ENCODE measurements around the gene PET100. TPM values are rescaled to one million over a fixed set of nuclear protein-coding genes. Genes with fewer than 3 reads are reported as not detected.
"Not testable (repeated sequence)": the region's sequence is repeated elsewhere in the genome, so short reads cannot be mapped to it uniquely, and the experiment has no call there.

PET100 gene
- total RNA-seq, 1 experiment from 2014 or later = 31.8 TPM

- no peak for DNase-seq (ENCODE audit: low read depth, low spot score)
- in situ Hi-C loops (cut with HindIII; ENCODE audit: low pct_unique_long_range_greater_than_20kb, low sequenced_read_pairs) = no loop called here
Observed at GRCh38 chr19:7643031-7643415, 13.4 kb downstream of the PET100 start.

DNA sequence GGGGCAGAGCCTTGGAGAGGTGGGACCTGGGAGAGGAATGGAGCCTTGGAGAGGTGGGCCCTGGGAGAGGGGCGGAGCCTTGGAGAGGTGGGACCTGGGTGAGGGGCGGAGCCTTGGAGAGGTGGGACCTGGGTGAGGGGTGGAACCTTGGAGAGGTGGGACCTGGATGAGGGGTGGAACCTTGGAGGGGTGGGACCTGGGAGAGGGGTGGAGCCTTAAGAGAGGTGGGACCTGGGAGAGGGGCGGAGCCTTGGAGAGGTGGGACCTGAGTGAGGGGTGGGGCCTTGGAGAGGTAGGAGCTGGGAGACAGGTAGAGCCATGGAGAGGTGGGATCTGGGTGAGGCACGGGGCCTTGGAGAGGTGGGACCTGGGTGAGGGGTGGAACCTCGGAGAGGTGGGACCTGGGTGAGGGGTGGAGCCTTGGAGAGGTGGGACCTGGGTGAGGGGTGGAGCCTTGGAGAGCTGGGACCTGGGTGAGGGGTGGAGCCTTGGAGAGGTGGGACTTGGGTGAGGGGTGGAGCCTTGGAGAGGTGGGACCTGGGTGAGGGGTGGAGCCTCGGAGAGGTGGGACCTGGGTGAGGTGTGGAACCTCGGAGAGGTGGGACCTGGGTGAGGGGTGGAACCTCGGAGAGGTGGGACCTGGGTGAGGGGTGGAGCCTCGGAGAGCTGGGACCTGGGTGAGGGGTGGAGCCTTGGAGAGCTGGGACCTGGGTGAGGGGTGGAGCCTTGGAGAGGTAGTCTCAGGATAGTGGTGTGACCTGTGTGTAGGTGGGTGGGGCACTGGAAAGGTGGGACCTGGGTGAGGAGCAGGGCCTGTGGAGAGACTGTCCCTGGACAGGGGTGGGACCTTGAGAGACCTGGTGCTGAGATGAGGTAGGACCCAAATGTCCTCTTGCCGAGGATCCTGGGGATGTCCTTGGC, 14.3 kb downstream of the PET100 start:
- DNase-seq (ENCODE audit: low read depth, low spot score) = peak; percentile 42

GRCh38 chr19:7644550-7644877, 14.9 kb downstream of the PET100 start:
- no peak for DNase-seq (ENCODE audit: low read depth, low spot score)
- in situ Hi-C loops (cut with HindIII; ENCODE audit: low pct_unique_long_range_greater_than_20kb, low sequenced_read_pairs) = no loop called here

More for the DNA sequence above, 14.3 kb downstream of the PET100 start:
- in situ Hi-C loops (cut with HindIII; ENCODE audit: low pct_unique_long_range_greater_than_20kb, low sequenced_read_pairs) = not testable (repeated sequence)

DNA sequence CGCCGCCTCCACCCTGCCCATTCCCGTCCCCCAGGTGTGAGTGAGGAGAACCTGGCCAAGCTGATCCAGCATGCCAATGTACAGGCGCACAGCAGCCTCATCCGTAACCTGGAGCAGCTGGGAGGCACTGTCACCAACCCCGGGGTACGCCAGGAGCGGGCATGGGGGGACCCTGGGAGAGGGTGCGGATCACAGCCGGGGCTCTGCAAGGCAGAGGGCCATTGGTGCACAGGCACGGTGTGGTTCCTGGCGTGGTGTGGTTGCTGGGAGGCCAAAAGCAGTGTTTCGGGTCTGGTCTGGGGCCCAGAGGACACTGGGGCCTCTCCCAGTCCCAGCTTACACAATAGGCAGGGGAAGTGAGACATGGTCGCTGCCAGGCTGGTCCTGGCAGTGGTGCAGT, 15.6 kb downstream of the PET100 start:
- in situ Hi-C loops (cut with HindIII; ENCODE audit: low pct_unique_long_range_greater_than_20kb, low sequenced_read_pairs) = no loop called here
- no peak for DNase-seq (ENCODE audit: low read depth, low spot score)

- in situ Hi-C loops (cut with HindIII; ENCODE audit: low pct_unique_long_range_greater_than_20kb, low sequenced_read_pairs) = no loop called here
Observed at GRCh38 chr19:7645656-7646425, 16.2 kb downstream of the PET100 start.

DNA sequence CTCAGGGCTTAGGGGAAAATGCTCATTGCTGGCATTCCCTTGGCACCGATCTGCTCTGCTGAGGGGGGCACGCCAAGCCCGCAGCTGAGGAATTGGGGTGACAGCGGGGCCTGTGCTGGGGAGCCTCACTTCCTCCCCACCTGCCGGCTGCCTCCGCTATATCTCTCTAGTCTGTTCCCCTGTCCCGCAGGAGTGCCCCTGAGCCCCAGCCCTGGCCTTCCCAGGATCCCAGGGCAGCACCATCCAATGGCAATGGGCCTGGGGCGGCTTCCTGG, 16.8 kb downstream of the PET100 start:
- DNase-seq (ENCODE audit: low read depth, low spot score) = no peak
- in situ Hi-C loops (cut with HindIII; ENCODE audit: low pct_unique_long_range_greater_than_20kb, low sequenced_read_pairs) = no loop called here

More at GRCh38 chr19:7645656-7646425, 16.2 kb downstream of the PET100 start:
- no peak for DNase-seq (ENCODE audit: low read depth, low spot score)

GRCh38 chr19:7647156-7647555, 17.6 kb downstream of the PET100 start:
- in situ Hi-C loops (cut with HindIII; ENCODE audit: low pct_unique_long_range_greater_than_20kb, low sequenced_read_pairs) = no loop called here

GRCh38 chr19:7648265-7649014, 18.8 kb downstream of the PET100 start:
- no peak for DNase-seq (ENCODE audit: low read depth, low spot score)
- in situ Hi-C loops (cut with HindIII; ENCODE audit: low pct_unique_long_range_greater_than_20kb, low sequenced_read_pairs) = no loop called here

More at GRCh38 chr19:7647156-7647555, 17.6 kb downstream of the PET100 start:
- no peak for DNase-seq (ENCODE audit: low read depth, low spot score)

DNA sequence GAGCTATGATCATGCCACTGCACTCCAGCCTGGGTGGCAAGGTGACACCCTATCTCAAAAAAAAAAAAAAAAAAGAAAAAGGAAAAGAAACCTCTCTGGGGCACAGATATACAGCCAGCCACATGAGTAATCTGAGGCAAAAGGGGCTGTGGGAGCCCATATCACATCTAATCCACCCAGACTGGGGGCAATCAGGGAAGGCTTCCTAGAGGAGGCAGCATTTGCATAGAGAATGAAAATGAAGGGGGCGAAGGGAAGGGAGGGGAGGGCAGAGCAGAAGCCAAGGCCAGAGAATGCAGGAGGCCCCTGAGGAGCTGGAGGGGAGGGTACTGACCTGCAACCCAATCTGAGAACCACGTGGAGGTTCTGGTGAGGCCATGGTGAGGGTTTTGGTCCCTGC, 20.6 kb downstream of the PET100 start:
- in situ Hi-C loops (cut with HindIII; ENCODE audit: low pct_unique_long_range_greater_than_20kb, low sequenced_read_pairs) = no loop called here
- DNase-seq (ENCODE audit: low read depth, low spot score) = no peak

- in situ Hi-C loops (cut with HindIII; ENCODE audit: low pct_unique_long_range_greater_than_20kb, low sequenced_read_pairs) = no loop called here
- DNase-seq (ENCODE audit: low read depth, low spot score) = peak; percentile 59
Observed at GRCh38 chr19:7652061-7652641, 22.6 kb downstream of the PET100 start.

GRCh38 chr19:7654401-7654800, 24.8 kb downstream of the PET100 start:
- peak; percentile 75 for DNase-seq (ENCODE audit: low read depth, low spot score)
- in situ Hi-C loops (cut with HindIII; ENCODE audit: low pct_unique_long_range_greater_than_20kb, low sequenced_read_pairs) = no loop called here

GRCh38 chr19:7655581-7655980, 26.0 kb downstream of the PET100 start:
- no peak for DNase-seq (ENCODE audit: low read depth, low spot score)
- in situ Hi-C loops (cut with HindIII; ENCODE audit: low pct_unique_long_range_greater_than_20kb, low sequenced_read_pairs) = no loop called here

DNA sequence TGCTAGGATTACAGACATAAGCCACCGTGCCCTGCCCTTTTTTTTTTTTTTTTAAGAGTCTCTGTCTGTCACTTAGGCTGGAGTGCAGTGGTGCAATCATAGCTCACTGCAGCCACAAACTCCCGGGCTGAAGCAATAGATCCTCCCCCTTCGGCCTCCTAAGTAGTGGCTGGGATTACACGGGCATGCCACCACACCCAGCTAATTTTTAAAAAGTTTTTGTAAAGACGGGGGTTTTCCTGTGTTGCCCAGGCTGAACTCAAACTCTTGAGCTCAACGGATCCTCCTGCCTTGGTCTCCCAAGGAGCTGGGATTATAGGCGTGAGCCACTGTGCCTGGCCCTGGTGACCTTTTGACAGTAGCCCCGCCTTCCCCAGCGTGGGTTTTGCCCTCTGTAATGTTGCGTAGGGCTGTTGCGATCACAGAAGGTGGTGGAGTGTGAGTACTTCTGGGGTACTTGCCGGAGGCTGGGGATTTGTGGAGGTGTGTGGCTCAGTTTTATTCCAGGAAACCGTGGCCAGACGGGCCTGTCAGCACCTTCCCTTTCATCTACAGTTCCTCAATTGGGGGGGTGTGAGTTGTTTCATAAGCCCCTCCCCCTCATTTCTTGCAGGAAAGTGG, 27.6 kb downstream of the PET100 start:
- no peak for DNase-seq (ENCODE audit: low read depth, low spot score)
- in situ Hi-C loops (cut with HindIII; ENCODE audit: low pct_unique_long_range_greater_than_20kb, low sequenced_read_pairs) = no loop called here

DNA sequence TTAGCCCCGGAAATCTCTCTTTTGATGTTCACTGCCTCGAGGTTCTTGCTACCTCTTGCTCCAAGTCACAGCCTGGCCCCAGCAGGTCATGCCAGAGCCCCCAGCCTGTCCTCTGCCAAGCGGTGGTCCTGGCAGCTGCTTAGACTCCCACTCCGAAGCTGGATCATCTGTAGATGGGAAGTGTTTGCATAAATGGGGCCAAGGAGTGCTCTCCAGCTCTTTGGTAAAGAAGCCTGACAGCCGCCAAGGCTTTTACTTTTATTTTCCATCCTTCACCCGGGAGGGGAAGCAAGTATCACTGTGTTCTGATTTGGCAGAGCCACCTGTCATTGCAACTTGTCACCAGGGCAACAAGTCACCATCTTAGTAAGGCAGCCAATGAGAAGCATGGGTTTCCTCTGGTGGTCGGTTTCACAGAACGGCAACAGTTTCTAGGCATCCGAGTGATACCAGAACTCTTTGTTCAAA, 28.7 kb downstream of the PET100 start:
- DNase-seq (ENCODE audit: low read depth, low spot score) = no peak
- in situ Hi-C loops (cut with HindIII; ENCODE audit: low pct_unique_long_range_greater_than_20kb, low sequenced_read_pairs) = no loop called here

DNA sequence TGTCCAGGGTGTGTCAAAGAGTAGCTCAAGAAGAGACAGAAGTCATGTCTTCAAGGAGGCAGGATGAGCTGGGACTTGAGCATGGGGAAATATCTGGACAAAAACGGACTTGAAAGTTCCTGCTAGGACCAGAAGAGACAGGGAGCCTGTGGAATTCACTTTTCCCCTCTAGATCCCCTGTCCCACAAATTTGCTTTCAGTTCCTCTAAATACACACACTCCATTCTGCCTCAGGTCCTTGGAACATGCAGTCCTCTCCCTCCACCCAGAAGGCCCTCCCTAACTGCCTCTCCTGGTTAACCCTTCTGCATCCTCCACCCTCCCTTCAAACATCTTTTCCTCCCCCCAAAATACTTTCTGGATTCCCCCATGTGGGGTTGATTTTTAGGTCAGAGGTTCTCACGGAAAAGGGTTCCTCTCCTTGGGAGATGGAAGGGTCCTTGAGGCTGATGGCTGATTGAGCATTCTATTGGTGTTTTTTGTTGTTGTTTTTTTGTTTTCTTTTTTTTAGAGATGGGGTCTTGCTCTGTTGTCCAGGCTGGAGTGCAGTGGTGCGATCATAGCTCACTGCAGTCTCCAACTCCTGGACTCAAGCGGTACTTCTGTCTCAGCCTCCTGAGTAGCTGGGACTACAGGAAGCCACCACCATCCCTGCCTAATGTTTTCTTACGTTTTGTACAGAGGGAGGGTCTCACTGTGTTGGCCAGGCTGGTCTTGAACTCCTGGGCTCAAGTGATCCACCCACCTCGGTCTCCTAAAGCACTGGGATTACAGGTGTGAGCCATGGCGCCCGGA, 32.3 kb downstream of the PET100 start:
- in situ Hi-C loops (cut with HindIII; ENCODE audit: low pct_unique_long_range_greater_than_20kb, low sequenced_read_pairs) = no loop called here
- no peak for DNase-seq (ENCODE audit: low read depth, low spot score)

GRCh38 chr19:7662657-7663056, 33.1 kb downstream of the PET100 start:
- in situ Hi-C loops (cut with HindIII; ENCODE audit: low pct_unique_long_range_greater_than_20kb, low sequenced_read_pairs) = no loop called here
- DNase-seq (ENCODE audit: low read depth, low spot score) = no peak

- DNase-seq (ENCODE audit: low read depth, low spot score) = no peak
- in situ Hi-C loops (cut with HindIII; ENCODE audit: low pct_unique_long_range_greater_than_20kb, low sequenced_read_pairs) = no loop called here
Observed at GRCh38 chr19:7663706-7664105, 34.1 kb downstream of the PET100 start.
